ENCODE measurements around the gene BORCS6. TPM values are rescaled to one million over a fixed set of nuclear protein-coding genes. Genes with fewer than 3 reads are reported as not detected.

Gene BORCS6
- total RNA-seq, 1 donor from 2014 or later = 9.7 TPM

GRCh38 chr17:8210761-8211458 lies 20.9 kb upstream of the BORCS6 start:
- Mint-ChIP-seq H3K27me3 (ENCODE audit: unreplicated experiment) (peaks cover 2% of the 10 kb centered on the region), H3K4me3 (ENCODE audit: unreplicated experiment) (peak overlapping the region; percentile 93), H3K9me3 (ENCODE audit: unreplicated experiment) (no peaks in the 10 kb centered on the region), H3K27ac (ENCODE audit: unreplicated experiment) (peak overlapping the region; percentile 68), H3K36me3 (ENCODE audit: low read depth, unreplicated experiment) (peaks cover 7% of the 10 kb centered on the region), H3K4me1 (ENCODE audit: unreplicated experiment) (peaks cover 26% of the 10 kb centered on the region)
- DNase-seq (ENCODE audit: low spot score) = no peak
- no peak for TF ChIP-seq CTCF (IDR thresholded peaks at IDR 0.05; ENCODE audit: unreplicated experiment)

- peak within 1 kb of the TSS; percentile 68 for H3K27ac Mint-ChIP-seq (ENCODE audit: unreplicated experiment)
- no peak for TF ChIP-seq CTCF (IDR thresholded peaks at IDR 0.05; ENCODE audit: unreplicated experiment)
These were observed 20.2 kb upstream of the BORCS6 start, which contains the start of gene AURKB for GRCh38 chr17:8209907-8210760. Gene AURKB (minus strand): TSS chr17:8210575. CDS start chr17:8210224, 351 bp downstream.

GRCh38 chr17:8206536-8206935 lies 16.6 kb upstream of the BORCS6 start:
- Mint-ChIP-seq H3K4me1 (ENCODE audit: unreplicated experiment) (peaks cover 26% of the 10 kb centered on the region), H3K36me3 (ENCODE audit: low read depth, unreplicated experiment) (peaks cover 11% of the 10 kb centered on the region), H3K9me3 (ENCODE audit: unreplicated experiment) (no peaks in the 10 kb centered on the region), H3K4me3 (ENCODE audit: unreplicated experiment) (no peak overlapping the region), H3K27ac (ENCODE audit: unreplicated experiment) (no peak overlapping the region), H3K27me3 (ENCODE audit: unreplicated experiment) (peaks cover 4% of the 10 kb centered on the region)
- no peak for DNase-seq (ENCODE audit: low spot score)
- no peak for TF ChIP-seq CTCF (IDR thresholded peaks at IDR 0.05; ENCODE audit: unreplicated experiment)

More at GRCh38 chr17:8209907-8210760, 20.2 kb upstream of the BORCS6 start, which contains the start of gene AURKB:
- Mint-ChIP-seq H3K4me1 (ENCODE audit: unreplicated experiment) (peaks cover 26% of the 10 kb centered on the region), H3K9me3 (ENCODE audit: unreplicated experiment) (no peaks in the 10 kb centered on the region), H3K36me3 (ENCODE audit: low read depth, unreplicated experiment) (peaks cover 10% of the 10 kb centered on the region), H3K27me3 (ENCODE audit: unreplicated experiment) (peaks cover 2% of the 10 kb centered on the region), H3K4me3 (ENCODE audit: unreplicated experiment) (peak within 1 kb of the TSS; percentile 93)
- peak; percentile 94 for DNase-seq (ENCODE audit: low spot score)

- no peak overlapping the region for H3K4me3 Mint-ChIP-seq (ENCODE audit: unreplicated experiment)
- DNase-seq (ENCODE audit: low spot score) = no peak
- no peaks in the 10 kb centered on the region for H3K9me3 Mint-ChIP-seq (ENCODE audit: unreplicated experiment)
- H3K27me3 Mint-ChIP-seq (ENCODE audit: unreplicated experiment) = peaks cover 4% of the 10 kb centered on the region
- no peak for TF ChIP-seq CTCF (IDR thresholded peaks at IDR 0.05; ENCODE audit: unreplicated experiment)
- H3K36me3 Mint-ChIP-seq (ENCODE audit: low read depth, unreplicated experiment) = peaks cover 13% of the 10 kb centered on the region
- no peak overlapping the region for H3K27ac Mint-ChIP-seq (ENCODE audit: unreplicated experiment)
- H3K4me1 Mint-ChIP-seq (ENCODE audit: unreplicated experiment) = peaks cover 16% of the 10 kb centered on the region
These were observed 15.0 kb upstream of the BORCS6 start for GRCh38 chr17:8204761-8205555.
